Subcutaneous adipose tissue (tissue), 4 donors: ENCODE results near the gene ASPHD1. TPM values are rescaled to one million over a fixed set of nuclear protein-coding genes. Genes with fewer than 3 reads are reported as not detected.

Experiments used
- total RNA-seq, 4 donors: library from RNA; depleted of rRNA; stranded (reverse); fragments of >200 nt; gene quantifications; one replicate each; pipeline ENCODE4 v1.1.0, GENCODE V29; 2016
- TF ChIP-seq, protein P1 (sequence below): fragments of 450-650 bp; IDR thresholded peaks from one replicate; pipeline ENCODE4 v1.5.1; 2016; ENCODE audit warnings: low read depth, mild to moderate bottlenecking, control low read depth, antibody characterized with exemption, moderate library complexity

The ASPHD1 gene
- total RNA-seq, 4 donors from 2014 or later: 0.44 to 3.7 (median 0.57) TPM; not detected in 1

GRCh38 chr16:29911676-29912010, 11.4 kb downstream of the ASPHD1 start:
- TF ChIP-seq, protein P1, sequence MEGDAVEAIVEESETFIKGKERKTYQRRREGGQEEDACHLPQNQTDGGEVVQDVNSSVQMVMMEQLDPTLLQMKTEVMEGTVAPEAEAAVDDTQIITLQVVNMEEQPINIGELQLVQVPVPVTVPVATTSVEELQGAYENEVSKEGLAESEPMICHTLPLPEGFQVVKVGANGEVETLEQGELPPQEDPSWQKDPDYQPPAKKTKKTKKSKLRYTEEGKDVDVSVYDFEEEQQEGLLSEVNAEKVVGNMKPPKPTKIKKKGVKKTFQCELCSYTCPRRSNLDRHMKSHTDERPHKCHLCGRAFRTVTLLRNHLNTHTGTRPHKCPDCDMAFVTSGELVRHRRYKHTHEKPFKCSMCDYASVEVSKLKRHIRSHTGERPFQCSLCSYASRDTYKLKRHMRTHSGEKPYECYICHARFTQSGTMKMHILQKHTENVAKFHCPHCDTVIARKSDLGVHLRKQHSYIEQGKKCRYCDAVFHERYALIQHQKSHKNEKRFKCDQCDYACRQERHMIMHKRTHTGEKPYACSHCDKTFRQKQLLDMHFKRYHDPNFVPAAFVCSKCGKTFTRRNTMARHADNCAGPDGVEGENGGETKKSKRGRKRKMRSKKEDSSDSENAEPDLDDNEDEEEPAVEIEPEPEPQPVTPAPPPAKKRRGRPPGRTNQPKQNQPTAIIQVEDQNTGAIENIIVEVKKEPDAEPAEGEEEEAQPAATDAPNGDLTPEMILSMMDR: no peak

- TF ChIP-seq, protein P1: no peak
These were observed 11.8 kb downstream of the ASPHD1 start for GRCh38 chr16:29912087-29912486.

DNA sequence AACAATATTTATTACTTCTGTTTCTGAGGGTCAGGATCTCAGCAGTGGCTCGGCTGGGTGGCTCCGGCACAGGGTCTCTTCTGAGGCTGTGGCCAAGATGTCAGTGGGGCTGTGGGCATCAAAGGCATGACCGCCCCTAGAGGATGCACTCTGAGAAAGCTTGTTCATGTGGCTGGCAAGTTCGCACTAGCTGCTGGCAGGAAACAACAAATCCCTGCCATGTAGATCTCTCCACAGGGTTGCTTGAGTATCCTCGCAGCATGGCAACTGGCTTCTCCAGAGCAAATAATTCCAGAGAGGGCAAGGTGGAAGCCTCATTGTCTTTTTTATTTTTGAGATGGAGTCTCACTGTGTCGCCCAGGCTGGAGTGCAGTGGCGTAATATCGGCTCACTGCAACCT, 13.2 kb downstream of the ASPHD1 start:
- TF ChIP-seq, protein P1: no peak

- TF ChIP-seq, protein P1: no peak
These were observed 15.4 kb downstream of the ASPHD1 start for GRCh38 chr16:29915590-29916247.

- TF ChIP-seq, protein P1: no peak
These were observed 16.7 kb downstream of the ASPHD1 start for GRCh38 chr16:29916979-29917378.

DNA sequence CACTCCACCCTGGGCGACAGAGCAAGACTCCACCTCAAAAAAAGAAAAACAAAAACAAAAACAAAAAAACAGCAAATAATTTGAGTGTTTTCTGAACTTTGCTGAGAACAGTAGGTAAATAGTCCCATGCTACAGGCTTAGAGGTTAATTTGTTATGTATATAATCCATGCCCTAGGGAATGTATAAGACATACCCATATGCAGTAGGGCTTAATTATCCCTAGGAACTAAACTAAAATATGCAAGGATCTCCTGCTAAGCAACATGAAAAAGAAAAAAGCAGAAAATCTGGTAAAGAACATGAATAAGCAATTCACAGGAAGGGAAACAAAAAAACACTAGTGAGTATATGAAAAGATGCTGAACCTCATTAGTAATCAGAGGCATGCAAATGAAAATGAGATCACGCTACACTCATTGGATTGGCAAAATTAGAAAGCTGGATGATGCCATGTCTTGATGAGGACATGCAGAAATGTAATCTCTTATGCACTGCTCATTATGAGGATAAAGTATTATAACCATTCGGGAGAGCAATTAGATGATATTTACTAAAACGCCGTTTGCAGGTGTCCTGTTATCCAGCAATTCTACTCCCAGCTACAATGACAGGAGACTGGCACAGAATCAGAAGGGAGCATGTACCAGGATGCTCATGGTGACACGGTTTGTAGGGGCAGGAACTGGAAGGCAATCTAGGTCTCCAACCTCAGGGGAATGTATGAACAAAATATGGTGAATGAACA, 20.2 kb downstream of the ASPHD1 start:
- TF ChIP-seq, protein P1: no peak

- TF ChIP-seq, protein P1: no peak
These were observed 20.7 kb downstream of the ASPHD1 start for GRCh38 chr16:29921034-29921385.
